ENCODE results near the gene CORO1C.

Gene CORO1C

GRCh38 chr12:108610856-108611605 is 120.3 kb downstream of the CORO1C start:
- H3K27ac ChIP-seq (ENCODE audit: insufficient read depth, low read length, poor library complexity, severe bottlenecking) = no peak overlapping the region
- H3K4me3 ChIP-seq (ENCODE audit: insufficient read depth, low read depth, low read length, poor library complexity, severe bottlenecking) = no peak overlapping the region
- H3K36me3 ChIP-seq (ENCODE audit: control insufficient read depth, insufficient read depth, low read length) = no peaks in the 10 kb centered on the region
- DNase-seq = no peak
- no peaks in the 10 kb centered on the region for H3K4me1 ChIP-seq (ENCODE audit: control insufficient read depth, insufficient read depth, low read length, poor library complexity, severe bottlenecking)
- no peaks in the 10 kb centered on the region for H3K27me3 ChIP-seq (replicated peaks; ENCODE audit: control insufficient read depth, insufficient read depth, low read length, poor library complexity, severe bottlenecking)
- H3K9me3 ChIP-seq (ENCODE audit: control insufficient read depth, low read length) = no peaks in the 10 kb centered on the region

- H3K9me3 ChIP-seq (ENCODE audit: control insufficient read depth, low read length) = no peaks in the 10 kb centered on the region
- H3K36me3 ChIP-seq (ENCODE audit: control insufficient read depth, insufficient read depth, low read length) = no peaks in the 10 kb centered on the region
- H3K4me3 ChIP-seq (ENCODE audit: insufficient read depth, low read depth, low read length, poor library complexity, severe bottlenecking) = no peak overlapping the region
- DNase-seq = no peak
- H3K4me1 ChIP-seq (ENCODE audit: control insufficient read depth, insufficient read depth, low read length, poor library complexity, severe bottlenecking) = no peaks in the 10 kb centered on the region
- no peaks in the 10 kb centered on the region for H3K27me3 ChIP-seq (replicated peaks; ENCODE audit: control insufficient read depth, insufficient read depth, low read length, poor library complexity, severe bottlenecking)
- H3K27ac ChIP-seq (ENCODE audit: insufficient read depth, low read length, poor library complexity, severe bottlenecking) = no peak overlapping the region
Measured at GRCh38 chr12:108610336-108610815, 120.9 kb downstream of the CORO1C start.

- Histone ChIP-seq H3K36me3 (ENCODE audit: control insufficient read depth, insufficient read depth, low read length) (no peaks in the 10 kb centered on the region), H3K4me3 (ENCODE audit: insufficient read depth, low read depth, low read length, poor library complexity, severe bottlenecking) (no peak overlapping the region), H3K4me1 (ENCODE audit: control insufficient read depth, insufficient read depth, low read length, poor library complexity, severe bottlenecking) (no peaks in the 10 kb centered on the region), H3K27ac (ENCODE audit: insufficient read depth, low read length, poor library complexity, severe bottlenecking) (no peak overlapping the region), H3K9me3 (ENCODE audit: control insufficient read depth, low read length) (no peaks in the 10 kb centered on the region), H3K27me3 (replicated peaks; ENCODE audit: control insufficient read depth, insufficient read depth, low read length, poor library complexity, severe bottlenecking) (no peaks in the 10 kb centered on the region)
- DNase-seq = no peak
Measured at GRCh38 chr12:108609537-108610335, 121.6 kb downstream of the CORO1C start.

GRCh38 chr12:108608616-108609015 is 122.7 kb downstream of the CORO1C start:
- H3K27ac ChIP-seq (ENCODE audit: insufficient read depth, low read length, poor library complexity, severe bottlenecking) = no peak overlapping the region
- H3K9me3 ChIP-seq (ENCODE audit: control insufficient read depth, low read length) = no peaks in the 10 kb centered on the region
- no peaks in the 10 kb centered on the region for H3K4me1 ChIP-seq (ENCODE audit: control insufficient read depth, insufficient read depth, low read length, poor library complexity, severe bottlenecking)
- no peak for DNase-seq
- H3K36me3 ChIP-seq (ENCODE audit: control insufficient read depth, insufficient read depth, low read length) = no peaks in the 10 kb centered on the region
- H3K27me3 ChIP-seq (replicated peaks; ENCODE audit: control insufficient read depth, insufficient read depth, low read length, poor library complexity, severe bottlenecking) = no peaks in the 10 kb centered on the region
- no peak overlapping the region for H3K4me3 ChIP-seq (ENCODE audit: insufficient read depth, low read depth, low read length, poor library complexity, severe bottlenecking)

- H3K36me3 ChIP-seq (ENCODE audit: control insufficient read depth, insufficient read depth, low read length) = no peaks in the 10 kb centered on the region
- H3K4me1 ChIP-seq (ENCODE audit: control insufficient read depth, insufficient read depth, low read length, poor library complexity, severe bottlenecking) = no peaks in the 10 kb centered on the region
Measured at GRCh38 chr12:108607981-108608600, 123.2 kb downstream of the CORO1C start.

GRCh38 chr12:108606492-108606891 is 124.8 kb downstream of the CORO1C start:
- Histone ChIP-seq H3K4me3 (ENCODE audit: insufficient read depth, low read depth, low read length, poor library complexity, severe bottlenecking) (no peak overlapping the region), H3K36me3 (ENCODE audit: control insufficient read depth, insufficient read depth, low read length) (no peaks in the 10 kb centered on the region), H3K9me3 (ENCODE audit: control insufficient read depth, low read length) (no peaks in the 10 kb centered on the region)

More at GRCh38 chr12:108607981-108608600, 123.2 kb downstream of the CORO1C start:
- no peak overlapping the region for H3K4me3 ChIP-seq (ENCODE audit: insufficient read depth, low read depth, low read length, poor library complexity, severe bottlenecking)
- no peaks in the 10 kb centered on the region for H3K27me3 ChIP-seq (replicated peaks; ENCODE audit: control insufficient read depth, insufficient read depth, low read length, poor library complexity, severe bottlenecking)
- no peaks in the 10 kb centered on the region for H3K9me3 ChIP-seq (ENCODE audit: control insufficient read depth, low read length)
- DNase-seq = no peak
- H3K27ac ChIP-seq (ENCODE audit: insufficient read depth, low read length, poor library complexity, severe bottlenecking) = no peak overlapping the region

GRCh38 chr12:108605690-108606406 is 125.5 kb downstream of the CORO1C start:
- H3K9me3 ChIP-seq (ENCODE audit: control insufficient read depth, low read length) = no peaks in the 10 kb centered on the region
- DNase-seq = no peak
- H3K27ac ChIP-seq (ENCODE audit: insufficient read depth, low read length, poor library complexity, severe bottlenecking) = no peak overlapping the region
- H3K36me3 ChIP-seq (ENCODE audit: control insufficient read depth, insufficient read depth, low read length) = no peaks in the 10 kb centered on the region
- no peaks in the 10 kb centered on the region for H3K4me1 ChIP-seq (ENCODE audit: control insufficient read depth, insufficient read depth, low read length, poor library complexity, severe bottlenecking)
- H3K4me3 ChIP-seq (ENCODE audit: insufficient read depth, low read depth, low read length, poor library complexity, severe bottlenecking) = no peak overlapping the region
- H3K27me3 ChIP-seq (replicated peaks; ENCODE audit: control insufficient read depth, insufficient read depth, low read length, poor library complexity, severe bottlenecking) = no peaks in the 10 kb centered on the region

More at GRCh38 chr12:108606492-108606891, 124.8 kb downstream of the CORO1C start:
- DNase-seq = no peak
- H3K27me3 ChIP-seq (replicated peaks; ENCODE audit: control insufficient read depth, insufficient read depth, low read length, poor library complexity, severe bottlenecking) = no peaks in the 10 kb centered on the region
- H3K4me1 ChIP-seq (ENCODE audit: control insufficient read depth, insufficient read depth, low read length, poor library complexity, severe bottlenecking) = no peaks in the 10 kb centered on the region
- no peak overlapping the region for H3K27ac ChIP-seq (ENCODE audit: insufficient read depth, low read length, poor library complexity, severe bottlenecking)

GRCh38 chr12:108605000-108605689 is 126.2 kb downstream of the CORO1C start:
- Histone ChIP-seq H3K4me1 (ENCODE audit: control insufficient read depth, insufficient read depth, low read length, poor library complexity, severe bottlenecking) (no peaks in the 10 kb centered on the region), H3K36me3 (ENCODE audit: control insufficient read depth, insufficient read depth, low read length) (no peaks in the 10 kb centered on the region), H3K27me3 (replicated peaks; ENCODE audit: control insufficient read depth, insufficient read depth, low read length, poor library complexity, severe bottlenecking) (no peaks in the 10 kb centered on the region), H3K4me3 (ENCODE audit: insufficient read depth, low read depth, low read length, poor library complexity, severe bottlenecking) (no peak overlapping the region), H3K27ac (ENCODE audit: insufficient read depth, low read length, poor library complexity, severe bottlenecking) (no peak overlapping the region), H3K9me3 (ENCODE audit: control insufficient read depth, low read length) (no peaks in the 10 kb centered on the region)
- DNase-seq = no peak

GRCh38 chr12:108604208-108604941 is 126.9 kb downstream of the CORO1C start:
- Histone ChIP-seq H3K27ac (ENCODE audit: insufficient read depth, low read length, poor library complexity, severe bottlenecking) (no peak overlapping the region), H3K36me3 (ENCODE audit: control insufficient read depth, insufficient read depth, low read length) (no peaks in the 10 kb centered on the region), H3K4me1 (ENCODE audit: control insufficient read depth, insufficient read depth, low read length, poor library complexity, severe bottlenecking) (no peaks in the 10 kb centered on the region), H3K4me3 (ENCODE audit: insufficient read depth, low read depth, low read length, poor library complexity, severe bottlenecking) (no peak overlapping the region), H3K27me3 (replicated peaks; ENCODE audit: control insufficient read depth, insufficient read depth, low read length, poor library complexity, severe bottlenecking) (no peaks in the 10 kb centered on the region), H3K9me3 (ENCODE audit: control insufficient read depth, low read length) (no peaks in the 10 kb centered on the region)
- no peak for DNase-seq

Measured in effector memory CD4-positive, alpha-beta T cell (primary cell).